Esophagus squamous epithelium (tissue), 4 donors: Measurements from ENCODE around the gene ECT2.

ENCODE experiments used
- CTCF ChIP-seq, 6 experiments: fragments of 450-650 bp in 4 of 6; fragments of 200-600 bp in 2 of 6; sonication (generic) in 2 of 6; IDR thresholded peaks; one replicate each; pipeline ENCODE4 v1.5.1; 2016 to 2019; ENCODE audit warnings: antibody characterized with exemption in 6 of 6, mild to moderate bottlenecking in 4 of 6, moderate library complexity in 4 of 6
- POLR2A ChIP-seq, 4 donors: fragments of 450-650 bp; IDR thresholded peaks; one replicate each; pipeline ENCODE4 v1.6.1; 2017; ENCODE audit warnings: antibody characterized with exemption in 4 of 4, mild to moderate bottlenecking in 4 of 4, moderate library complexity in 3 of 4

GRCh38 chr3:172804323-172804722 is 53.8 kb downstream of the ECT2 start:
- TF ChIP-seq POLR2A (IDR thresholded peaks at IDR 0.05) (no peak), CTCF (IDR thresholded peaks at IDR 0.05) (no peak)
